Effector memory CD4-positive, alpha-beta T cell (primary cell): ENCODE measurements around the gene ATG4C.
A peak's percentile ranks its signal among the peaks of the same experiment; 100 is the strongest.
"Not testable (repeated sequence)": the region's sequence is repeated elsewhere in the genome, so short reads cannot be mapped to it uniquely, and the experiment has no call there.

Source experiments
- DNase-seq, 3 donors: peaks; one replicate each; pipeline ENCODE4 v3.0.0-alpha.2; 2020
- H3K27ac ChIP-seq: 2 replicates; pipeline ENCODE4 v1.7.0; 2013; ENCODE audit warnings: mild to moderate bottlenecking, low read length, moderate library complexity; ENCODE audit not compliant: insufficient read depth, poor library complexity, severe bottlenecking
- H3K27me3 ChIP-seq: replicated peaks from 2 replicates; pipeline ENCODE4 v1.7.0; 2013; ENCODE audit warnings: mild to moderate bottlenecking, low read length; ENCODE audit not compliant: insufficient read depth, control insufficient read depth, poor library complexity, severe bottlenecking
- H3K36me3 ChIP-seq: 2 replicates; pipeline ENCODE4 v1.7.0; 2013; ENCODE audit warnings: mild to moderate bottlenecking, low read length, moderate library complexity; ENCODE audit not compliant: control insufficient read depth, insufficient read depth
- H3K4me1 ChIP-seq: 2 replicates; pipeline ENCODE4 v1.7.0; 2013; ENCODE audit warnings: low read length, mild to moderate bottlenecking; ENCODE audit not compliant: control insufficient read depth, insufficient read depth, poor library complexity, severe bottlenecking
- H3K4me3 ChIP-seq: 2 replicates; pipeline ENCODE4 v1.7.0; 2013; ENCODE audit warnings: low read length, low read depth, mild to moderate bottlenecking; ENCODE audit not compliant: insufficient read depth, poor library complexity, severe bottlenecking
- H3K9me3 ChIP-seq: 2 replicates; pipeline ENCODE4 v1.7.0; 2013; ENCODE audit warnings: mild to moderate bottlenecking, low read length, moderate library complexity; ENCODE audit not compliant: control insufficient read depth
- total RNA-seq, 3 donors: gene quantifications; one replicate each; lab custom pipeline; 2026; lab: John Stamatoyannopoulos, UW

Gene ATG4C, protein sequence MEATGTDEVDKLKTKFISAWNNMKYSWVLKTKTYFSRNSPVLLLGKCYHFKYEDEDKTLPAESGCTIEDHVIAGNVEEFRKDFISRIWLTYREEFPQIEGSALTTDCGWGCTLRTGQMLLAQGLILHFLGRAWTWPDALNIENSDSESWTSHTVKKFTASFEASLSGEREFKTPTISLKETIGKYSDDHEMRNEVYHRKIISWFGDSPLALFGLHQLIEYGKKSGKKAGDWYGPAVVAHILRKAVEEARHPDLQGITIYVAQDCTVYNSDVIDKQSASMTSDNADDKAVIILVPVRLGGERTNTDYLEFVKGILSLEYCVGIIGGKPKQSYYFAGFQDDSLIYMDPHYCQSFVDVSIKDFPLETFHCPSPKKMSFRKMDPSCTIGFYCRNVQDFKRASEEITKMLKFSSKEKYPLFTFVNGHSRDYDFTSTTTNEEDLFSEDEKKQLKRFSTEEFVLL
- total RNA-seq = 6.8 to 8.0 (median 7.2) reads per million in 3 donors

DNA sequence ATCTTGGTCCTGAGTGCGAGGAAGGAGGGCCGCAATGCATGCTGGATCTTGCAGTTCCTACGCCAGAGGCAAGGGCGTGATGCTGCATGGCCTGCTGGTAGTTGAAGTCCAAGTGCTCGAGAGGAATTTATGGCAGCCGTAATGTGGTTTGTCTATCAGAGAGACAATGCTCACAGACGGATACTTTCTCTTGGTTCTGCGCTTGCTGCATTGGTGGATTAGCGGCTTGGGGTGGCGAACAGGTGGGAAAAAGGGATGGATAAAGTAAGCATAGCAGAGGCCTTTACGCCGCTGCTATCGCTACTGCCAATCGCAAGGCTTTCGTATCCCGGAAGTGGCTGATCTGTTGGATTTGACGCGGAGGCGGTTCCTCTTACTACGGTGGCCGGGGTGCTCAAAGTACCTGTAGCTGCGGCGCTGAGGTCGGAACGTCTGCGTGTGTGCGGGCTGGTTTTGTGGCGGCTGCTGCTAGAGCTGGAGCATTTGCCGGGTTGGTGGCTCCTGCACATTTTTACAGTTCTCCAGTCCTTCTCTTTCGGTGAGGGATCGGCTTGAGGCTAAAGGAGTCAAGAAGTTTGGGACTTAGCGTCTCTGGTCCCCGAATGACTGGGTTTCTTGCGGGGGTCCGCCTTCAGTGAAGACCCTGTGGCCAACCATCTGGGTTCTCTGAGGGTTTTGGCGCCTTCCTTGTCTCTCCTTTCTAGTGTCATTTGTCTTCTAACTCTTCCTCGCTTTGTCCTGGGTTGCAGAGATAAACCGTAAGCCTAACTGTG, at the start of gene ATG4C:
Gene ATG4C, plus strand, starts transcription at position 397 of the 773 bp plus-strand sequence. CDS start 19,655 bp downstream, outside the sequence.
- Histone ChIP-seq H3K36me3 (no peaks in the 10 kb centered on the region), H3K27me3 (no peaks in the 10 kb centered on the region), H3K4me1 (peaks cover 6% of the 10 kb centered on the region), H3K27ac (peak within 1 kb of the TSS; percentile 90), H3K4me3 (peak within 1 kb of the TSS; percentile 97), H3K9me3 (no peaks in the 10 kb centered on the region)
- peak; percentile 86 to 92 (median 90) for DNase-seq

DNA sequence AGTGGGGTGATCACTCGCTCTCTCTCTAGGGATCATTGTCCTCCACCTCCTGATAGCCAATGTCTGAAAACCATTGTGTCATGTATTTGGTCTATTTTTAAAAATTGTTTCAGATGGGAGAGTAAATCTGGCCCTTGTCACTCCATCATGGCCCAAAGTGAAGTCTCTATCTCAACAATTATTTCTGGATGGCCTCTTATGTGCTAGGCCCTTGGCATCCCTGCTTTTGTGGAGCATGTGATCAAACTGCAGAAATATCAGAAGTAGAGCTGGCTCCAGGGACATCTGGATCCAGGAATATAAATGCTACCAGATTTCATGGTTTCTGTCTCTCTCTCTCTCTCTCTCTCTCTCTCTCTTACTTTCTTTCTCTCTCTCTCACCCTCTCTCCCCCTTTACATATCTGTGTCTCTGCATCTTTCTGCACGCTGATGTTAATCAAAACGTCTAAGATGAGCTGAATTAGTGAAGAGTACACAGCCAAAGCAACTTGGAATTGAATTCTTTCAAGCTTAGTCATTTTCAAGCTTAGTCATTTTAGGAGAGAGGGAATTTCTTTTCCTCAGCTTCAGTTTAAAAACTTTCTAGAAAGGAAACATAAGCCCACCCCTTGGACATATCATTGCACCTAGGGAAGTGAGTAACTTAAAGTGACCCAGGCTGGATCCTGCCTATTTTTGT, 48.3 kb upstream of the ATG4C start:
- H3K27me3 ChIP-seq = no peaks in the 10 kb centered on the region
- H3K4me3 ChIP-seq = no peak overlapping the region
- no peak for DNase-seq
- H3K9me3 ChIP-seq = no peaks in the 10 kb centered on the region
- no peak overlapping the region for H3K27ac ChIP-seq
- no peaks in the 10 kb centered on the region for H3K4me1 ChIP-seq
- no peaks in the 10 kb centered on the region for H3K36me3 ChIP-seq

DNA sequence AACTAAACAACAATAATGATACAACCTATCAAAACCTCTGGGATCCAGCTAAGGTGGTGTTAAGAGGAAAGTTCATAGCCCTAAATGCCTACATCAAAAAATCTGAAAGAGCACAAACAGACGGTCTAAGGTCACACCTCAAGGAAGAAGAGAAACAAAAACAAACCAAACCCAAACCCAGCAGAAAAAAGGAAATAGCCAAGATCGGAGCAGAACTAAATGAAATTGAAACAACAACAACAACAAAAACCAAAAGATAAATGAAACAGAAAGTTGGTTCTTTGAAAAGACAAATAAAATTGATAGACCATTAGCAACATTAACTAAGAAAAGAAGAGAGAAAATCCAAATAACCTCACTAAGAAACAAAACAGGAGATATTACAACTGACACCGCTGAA, 43.2 kb upstream of the ATG4C start:
- DNase-seq, H3K27ac ChIP-seq: not testable (repeated sequence)

DNA sequence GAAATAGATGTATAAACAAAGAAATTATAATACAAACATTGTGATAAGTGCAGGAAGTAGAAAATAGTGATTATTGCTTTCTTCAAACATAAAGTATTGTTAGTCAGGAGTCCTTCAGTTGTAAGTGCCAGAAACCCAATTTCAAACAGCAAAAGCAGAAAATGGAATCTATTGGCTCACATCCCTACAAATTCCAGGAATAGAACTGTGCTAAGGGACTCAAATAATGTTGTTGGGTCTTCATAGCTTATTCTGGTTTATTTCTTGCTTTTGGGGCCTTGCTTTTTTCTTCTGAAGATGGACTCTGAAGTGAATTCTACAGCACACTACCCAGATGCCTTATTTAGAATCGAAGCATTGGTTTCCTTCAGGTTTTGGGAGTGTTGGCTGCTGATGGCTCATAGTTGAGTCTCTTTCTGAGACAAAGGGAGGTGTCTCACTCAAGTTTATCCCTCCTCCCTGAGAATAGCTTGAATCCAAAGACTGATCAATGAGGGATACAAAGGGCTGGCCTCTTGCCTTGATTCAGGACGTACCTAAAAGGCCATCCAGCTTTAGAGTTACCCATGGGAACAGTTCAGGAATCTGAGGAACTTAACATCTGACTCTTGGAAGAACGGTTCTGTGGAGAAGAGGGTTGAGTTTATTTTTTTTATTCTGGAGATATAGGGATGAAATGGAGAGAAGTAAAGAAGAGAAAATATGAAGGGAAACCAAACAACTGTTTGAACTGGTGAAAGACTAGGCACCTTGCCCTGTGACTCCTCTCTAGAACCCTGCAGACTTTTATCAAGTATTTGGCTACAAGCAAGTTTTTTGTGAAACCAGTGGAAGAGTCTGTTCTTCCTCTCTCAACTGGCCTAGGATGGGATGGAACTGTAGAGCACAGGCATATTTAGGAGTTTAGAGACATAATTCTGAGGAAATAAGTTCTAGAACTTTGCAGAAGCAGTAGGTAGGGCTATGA, 39.0 kb upstream of the ATG4C start:
- Histone ChIP-seq H3K4me3 (no peak overlapping the region), H3K4me1 (no peaks in the 10 kb centered on the region), H3K9me3 (no peaks in the 10 kb centered on the region), H3K36me3 (no peaks in the 10 kb centered on the region), H3K27me3 (no peaks in the 10 kb centered on the region), H3K27ac (no peak overlapping the region)
- DNase-seq = no peak

More for the DNA sequence above, 43.2 kb upstream of the ATG4C start:
- H3K4me1 ChIP-seq, H3K9me3 ChIP-seq, H3K36me3 ChIP-seq, H3K4me3 ChIP-seq, H3K27me3 ChIP-seq: not testable (repeated sequence)

DNA sequence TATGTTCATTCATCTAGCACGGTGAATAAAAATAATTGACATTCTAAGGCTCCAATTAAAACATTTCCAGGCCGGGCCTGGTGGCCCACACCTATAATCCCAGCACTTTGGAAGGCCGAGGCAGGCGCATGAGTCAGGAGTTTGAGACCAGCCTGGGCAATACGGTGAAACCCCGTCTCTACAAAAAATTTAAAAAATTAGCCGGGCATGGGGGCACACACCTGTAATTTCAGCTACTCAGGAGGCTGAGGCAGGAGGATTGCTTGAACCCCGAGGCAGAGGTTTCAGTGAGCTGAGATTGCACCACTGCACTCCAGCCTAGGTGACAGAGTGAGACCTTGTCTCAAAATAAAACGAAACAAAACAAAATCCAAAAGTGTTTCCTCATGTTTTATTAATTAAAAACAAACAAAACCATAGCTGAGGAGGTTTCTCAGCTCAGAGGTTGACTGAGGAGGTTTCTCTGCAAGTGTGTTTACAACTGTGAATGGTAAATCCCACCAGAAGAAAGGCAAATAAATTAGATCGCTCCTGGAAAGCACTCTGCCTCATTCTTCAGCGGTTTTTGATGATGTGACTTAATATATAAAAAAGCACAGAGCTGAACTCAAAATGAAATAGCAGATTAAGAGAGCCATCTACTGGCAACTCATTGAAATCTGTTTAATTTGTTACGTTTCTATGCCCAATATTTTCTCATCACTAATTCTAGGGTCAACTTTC, 37.7 kb upstream of the ATG4C start:
- no peaks in the 10 kb centered on the region for H3K36me3 ChIP-seq
- no peak overlapping the region for H3K4me3 ChIP-seq
- DNase-seq = no peak
- H3K27me3 ChIP-seq = no peaks in the 10 kb centered on the region
- H3K4me1 ChIP-seq = no peaks in the 10 kb centered on the region
- no peaks in the 10 kb centered on the region for H3K9me3 ChIP-seq
- H3K27ac ChIP-seq = no peak overlapping the region

DNA sequence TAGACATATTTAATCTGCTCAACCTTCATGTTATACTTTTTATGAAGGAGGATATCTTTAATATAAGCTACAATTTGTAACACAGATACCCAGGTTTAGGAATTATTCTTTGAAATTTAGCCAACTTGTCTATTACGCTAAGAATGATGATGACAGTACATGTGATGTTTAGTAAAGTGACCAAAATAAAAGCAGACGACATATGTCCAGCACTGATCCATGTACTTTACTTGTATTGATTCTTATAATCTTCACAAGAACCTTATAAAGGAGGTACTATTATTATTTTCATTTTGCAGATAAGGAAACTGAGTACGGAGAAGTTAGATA, 37.2 kb upstream of the ATG4C start:
- Histone ChIP-seq H3K36me3 (no peaks in the 10 kb centered on the region), H3K9me3 (no peaks in the 10 kb centered on the region), H3K4me1 (no peaks in the 10 kb centered on the region)

DNA sequence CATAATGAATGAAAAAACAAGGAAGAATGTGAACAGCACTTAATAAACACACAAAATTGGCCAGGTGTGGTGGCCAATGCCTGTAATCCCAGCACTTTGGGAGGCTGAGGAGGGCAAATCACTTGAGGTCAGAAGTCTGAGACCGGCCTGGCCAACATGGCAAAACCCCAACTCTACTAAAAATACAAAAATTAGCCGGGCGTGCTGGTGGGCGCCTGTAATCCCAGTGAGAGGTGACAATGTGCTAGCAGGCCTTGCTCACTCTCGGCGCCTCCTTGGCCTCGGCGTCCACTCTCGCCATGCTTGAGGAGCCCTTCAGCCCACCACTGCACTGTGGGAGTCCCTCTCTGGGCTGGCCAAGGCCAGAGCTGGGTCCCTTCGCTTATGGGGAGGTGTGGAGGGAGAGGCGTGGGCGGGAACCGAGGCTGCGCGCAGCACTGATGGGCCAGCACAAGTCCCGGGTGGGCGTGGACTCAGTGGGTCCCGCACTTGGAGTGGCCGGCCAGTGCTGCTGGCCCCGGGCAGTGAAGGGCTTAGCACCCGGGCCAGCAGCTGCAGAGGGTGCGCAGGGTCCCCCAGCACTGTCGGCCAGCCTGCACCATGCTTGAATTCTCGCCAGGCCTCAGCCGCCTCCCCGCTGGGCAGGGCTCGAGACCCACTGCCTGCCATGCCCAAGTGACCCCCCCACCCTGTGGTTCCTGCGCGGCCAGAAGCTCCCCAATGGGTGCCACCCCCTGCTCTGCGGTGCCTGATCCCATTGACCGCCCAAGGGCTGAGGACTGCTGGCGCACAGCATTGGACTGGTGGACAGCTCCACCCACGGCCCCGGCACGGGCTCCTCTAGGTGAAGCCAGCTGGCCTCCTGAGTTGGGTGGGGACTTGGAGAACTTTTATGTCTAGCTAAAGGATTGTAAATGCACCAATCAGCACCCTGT, 30.6 kb upstream of the ATG4C start:
- H3K27me3 ChIP-seq = no peaks in the 10 kb centered on the region
- H3K9me3 ChIP-seq = no peaks in the 10 kb centered on the region
- no peak for DNase-seq
- H3K36me3 ChIP-seq = no peaks in the 10 kb centered on the region
- no peak overlapping the region for H3K27ac ChIP-seq
- no peak overlapping the region for H3K4me3 ChIP-seq
- no peaks in the 10 kb centered on the region for H3K4me1 ChIP-seq

More for the DNA sequence above, 37.2 kb upstream of the ATG4C start:
- H3K27me3 ChIP-seq = no peaks in the 10 kb centered on the region
- H3K4me3 ChIP-seq = no peak overlapping the region
- no peak overlapping the region for H3K27ac ChIP-seq
- DNase-seq = no peak

DNA sequence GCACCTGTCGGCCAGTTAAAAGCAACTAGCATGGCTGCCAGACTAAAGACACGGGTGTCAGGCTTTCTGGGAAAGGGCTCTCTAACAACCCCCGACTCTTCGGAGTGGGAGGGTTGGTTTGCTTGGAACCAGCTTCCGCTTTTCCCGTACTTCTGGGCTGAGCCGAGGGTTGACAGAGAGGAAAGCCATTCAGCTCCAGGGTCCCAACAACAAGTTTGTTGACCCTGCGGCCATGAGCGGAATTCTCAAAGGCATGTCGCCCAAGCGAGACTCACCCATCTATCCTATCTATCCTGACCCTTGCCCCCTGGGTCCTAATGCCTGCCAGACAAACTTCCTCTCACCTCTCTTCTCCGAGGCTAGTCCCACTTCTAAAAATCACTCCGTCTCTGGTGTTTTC, 29.0 kb upstream of the ATG4C start:
- not testable (repeated sequence) for H3K36me3 ChIP-seq, H3K27me3 ChIP-seq, H3K4me3 ChIP-seq, H3K9me3 ChIP-seq, H3K4me1 ChIP-seq, H3K27ac ChIP-seq, DNase-seq
